GM12878 (cell line): ENCODE data around the gene NACC1. TPM values are rescaled to one million over a fixed set of nuclear protein-coding genes. Genes with fewer than 3 reads are reported as not detected.

Experiments
- BCL11A ChIP-seq: IDR thresholded peaks from 2 replicates; pipeline ENCODE4 v1.6.1; 2011; ENCODE audit warnings: low read depth, low read length
- BMI1 ChIP-seq: fragments of 450-650 bp; IDR thresholded peaks from 2 replicates; pipeline ENCODE4 v1.6.1; 2016; ENCODE audit warnings: mild to moderate bottlenecking, moderate library complexity, borderline replicate concordance
- EP300 ChIP-seq, 2 experiments: fragments of 150-350 bp in 1 of 2; IDR thresholded peaks; 2 replicates each; pipeline ENCODE4 v1.6.1; 2011 to 2012; ENCODE audit warnings: low read depth in 2 of 2, low read length in 2 of 2, borderline replicate concordance in 1 of 2, improper control_type of control experiment in 1 of 2, inconsistent platforms in 1 of 2; ENCODE audit not compliant: control insufficient read depth in 1 of 2
- GATAD2B ChIP-seq: fragments of 450-650 bp; conservative IDR thresholded peaks from 2 replicates; pipeline ENCODE4 v1.6.1; 2017; ENCODE audit warnings: low read depth, mild to moderate bottlenecking, moderate library complexity
- POLR2A ChIP-seq: IDR thresholded peaks from 2 replicates; pipeline ENCODE4 v1.6.1; 2011; ENCODE audit warnings: low read depth, mild to moderate bottlenecking, low read length
- RELA ChIP-seq: fragments of 450-650 bp; IDR thresholded peaks from 2 replicates; pipeline ENCODE4 v1.8.0; 2014; ENCODE audit warnings: borderline replicate concordance; ENCODE audit not compliant: partially characterized antibody
- SIN3A ChIP-seq: IDR thresholded peaks from 2 replicates; pipeline ENCODE4 v1.6.1; 2012; ENCODE audit warnings: low read depth, low read length, improper control_type of control experiment
- SMAD1 ChIP-seq: fragments of 450-650 bp; IDR thresholded peaks from 2 replicates; pipeline ENCODE4 v1.6.1; 2018; ENCODE audit warnings: mild to moderate bottlenecking, low read depth; ENCODE audit not compliant: partially characterized antibody
- SREBF1 ChIP-seq: IDR thresholded peaks from 2 replicates; pipeline ENCODE4 v1.6.1; 2012; ENCODE audit warnings: mild to moderate bottlenecking, low read length
- SUPT20H ChIP-seq: IDR thresholded peaks from 2 replicates; pipeline ENCODE4 v1.6.1; 2011; ENCODE audit warnings: low read depth, mild to moderate bottlenecking, low read length, moderate library complexity, borderline replicate concordance; ENCODE audit not compliant: control insufficient read depth
- ZZZ3 ChIP-seq: IDR thresholded peaks from 2 replicates; pipeline ENCODE4 v1.6.1; 2011; ENCODE audit warnings: low read depth; ENCODE audit not compliant: control insufficient read depth, insufficient read length
- polyA plus RNA-seq, 11 experiments: library from polyadenylated mRNA; depleted of rRNA in 4 of 11; unstranded in 6 of 11; stranded (reverse) in 5 of 11; fragments of >200 nt; fragmentation: Nextera tagmentation in 4 of 11; fragmentation: Illumina TruSeq in 1 of 11; extraction: Ambion mirVana in 4 of 11; extraction: Trizol in 1 of 11; gene quantifications; 1 replicate in 1 of 11; 2 replicates in 10 of 11; pipeline versions ENCODE4 v1.2.1 to v1.2.3, GENCODE V29; 2011 to 2016; ENCODE audit warnings: inconsistent platforms in 2 of 11, missing spikeins in 2 of 11, low read depth in 1 of 11
- total RNA-seq, 4 experiments: library from RNA; depleted of rRNA in 3 of 4; stranded (reverse); fragments of >200 nt in 3 of 4; fragmentation: Illumina TruSeq in 1 of 4; extraction: Trizol in 1 of 4; gene quantifications; 2 replicates each; pipeline versions ENCODE4 v1.2.1 to v1.2.3, GENCODE V29; 2013 to 2021
- TF ChIP-seq, protein P1 (sequence below): IDR thresholded peaks from 2 replicates; pipeline ENCODE4 v1.6.1; 2012; ENCODE audit warnings: mild to moderate bottlenecking, low read depth, low read length
- TF ChIP-seq, protein P2 (sequence below): IDR thresholded peaks from 2 replicates; pipeline ENCODE4 v1.6.1; 2011; ENCODE audit warnings: mild to moderate bottlenecking, low read depth, low read length, moderate library complexity; ENCODE audit not compliant: insufficient replicate concordance
- TF ChIP-seq, protein P3 (sequence below), 3 experiments: IDR thresholded peaks in 2 of 3; conservative IDR thresholded peaks in 1 of 3; 2 replicates each; pipeline ENCODE4 v1.5.1; 2011; ENCODE audit warnings: low read depth in 3 of 3, low read length in 3 of 3, mild to moderate bottlenecking in 3 of 3, control low read depth in 2 of 3, moderate library complexity in 2 of 3, inconsistent platforms in 1 of 3, mixed read lengths in 1 of 3; ENCODE audit not compliant: control insufficient read depth in 2 of 3, insufficient read depth in 1 of 3; ENCODE audit errors: extremely low read depth in 1 of 3
- TF ChIP-seq, protein P4 (sequence below): IDR thresholded peaks from 2 replicates; pipeline ENCODE4 v1.6.1; 2012; ENCODE audit warnings: low read depth, low read length, improper control_type of control experiment

NACC1 gene
- total and polyA plus RNA-seq, 10 of the 15 experiments (the other 5 are each of a cell fraction or from before 2014, with no cell fraction given): 0.18 to 120 (median 19.2) TPM

DNA sequence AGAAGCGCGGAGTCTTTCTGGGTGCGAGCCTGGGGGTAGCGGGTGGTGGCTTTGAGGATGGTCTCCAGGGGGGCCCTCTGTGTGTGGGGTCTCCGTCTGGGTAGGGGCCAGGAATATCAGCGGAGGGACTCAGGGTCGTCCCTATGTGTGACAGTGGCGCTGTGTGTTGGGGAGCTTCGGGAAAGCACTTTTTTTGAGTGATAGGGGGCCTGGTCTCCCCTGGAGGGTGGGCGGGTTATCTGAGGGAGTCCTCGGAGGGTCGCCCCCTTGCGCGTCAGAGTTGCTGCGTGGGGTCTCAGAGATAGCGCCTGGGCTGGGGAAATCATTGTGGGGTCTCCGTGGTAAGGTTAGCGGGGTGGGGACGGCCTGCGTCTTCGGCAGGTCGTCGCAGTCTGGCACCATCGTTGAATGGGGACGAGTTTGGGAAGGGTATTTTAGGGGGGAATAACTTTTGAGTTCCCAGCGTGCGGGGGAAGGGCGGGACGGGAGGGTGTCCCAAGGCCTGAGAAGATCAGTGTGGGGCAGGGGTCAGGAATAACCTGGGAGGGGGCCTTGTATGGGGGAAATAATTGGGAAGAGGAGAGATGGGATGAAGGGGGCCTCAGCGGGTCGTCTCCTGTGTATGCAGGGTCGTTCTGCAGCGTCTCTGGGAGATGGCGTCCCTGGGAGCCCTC, 33.0 kb downstream of the NACC1 start (continued):
- TF ChIP-seq, protein P1, sequence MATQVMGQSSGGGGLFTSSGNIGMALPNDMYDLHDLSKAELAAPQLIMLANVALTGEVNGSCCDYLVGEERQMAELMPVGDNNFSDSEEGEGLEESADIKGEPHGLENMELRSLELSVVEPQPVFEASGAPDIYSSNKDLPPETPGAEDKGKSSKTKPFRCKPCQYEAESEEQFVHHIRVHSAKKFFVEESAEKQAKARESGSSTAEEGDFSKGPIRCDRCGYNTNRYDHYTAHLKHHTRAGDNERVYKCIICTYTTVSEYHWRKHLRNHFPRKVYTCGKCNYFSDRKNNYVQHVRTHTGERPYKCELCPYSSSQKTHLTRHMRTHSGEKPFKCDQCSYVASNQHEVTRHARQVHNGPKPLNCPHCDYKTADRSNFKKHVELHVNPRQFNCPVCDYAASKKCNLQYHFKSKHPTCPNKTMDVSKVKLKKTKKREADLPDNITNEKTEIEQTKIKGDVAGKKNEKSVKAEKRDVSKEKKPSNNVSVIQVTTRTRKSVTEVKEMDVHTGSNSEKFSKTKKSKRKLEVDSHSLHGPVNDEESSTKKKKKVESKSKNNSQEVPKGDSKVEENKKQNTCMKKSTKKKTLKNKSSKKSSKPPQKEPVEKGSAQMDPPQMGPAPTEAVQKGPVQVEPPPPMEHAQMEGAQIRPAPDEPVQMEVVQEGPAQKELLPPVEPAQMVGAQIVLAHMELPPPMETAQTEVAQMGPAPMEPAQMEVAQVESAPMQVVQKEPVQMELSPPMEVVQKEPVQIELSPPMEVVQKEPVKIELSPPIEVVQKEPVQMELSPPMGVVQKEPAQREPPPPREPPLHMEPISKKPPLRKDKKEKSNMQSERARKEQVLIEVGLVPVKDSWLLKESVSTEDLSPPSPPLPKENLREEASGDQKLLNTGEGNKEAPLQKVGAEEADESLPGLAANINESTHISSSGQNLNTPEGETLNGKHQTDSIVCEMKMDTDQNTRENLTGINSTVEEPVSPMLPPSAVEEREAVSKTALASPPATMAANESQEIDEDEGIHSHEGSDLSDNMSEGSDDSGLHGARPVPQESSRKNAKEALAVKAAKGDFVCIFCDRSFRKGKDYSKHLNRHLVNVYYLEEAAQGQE: no peak
- no peak for TF ChIP-seq ZZZ3
- TF ChIP-seq POLR2A: peak; percentile 56; the same call in 1 of the 2 replicates
- TF ChIP-seq BMI1: no peak
- no peak for TF ChIP-seq SMAD1
- TF ChIP-seq, protein P2, sequence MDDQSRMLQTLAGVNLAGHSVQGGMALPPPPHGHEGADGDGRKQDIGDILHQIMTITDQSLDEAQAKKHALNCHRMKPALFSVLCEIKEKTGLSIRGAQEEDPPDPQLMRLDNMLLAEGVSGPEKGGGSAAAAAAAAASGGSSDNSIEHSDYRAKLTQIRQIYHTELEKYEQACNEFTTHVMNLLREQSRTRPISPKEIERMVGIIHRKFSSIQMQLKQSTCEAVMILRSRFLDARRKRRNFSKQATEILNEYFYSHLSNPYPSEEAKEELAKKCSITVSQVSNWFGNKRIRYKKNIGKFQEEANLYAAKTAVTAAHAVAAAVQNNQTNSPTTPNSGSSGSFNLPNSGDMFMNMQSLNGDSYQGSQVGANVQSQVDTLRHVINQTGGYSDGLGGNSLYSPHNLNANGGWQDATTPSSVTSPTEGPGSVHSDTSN: no peak
- TF ChIP-seq EP300 (IDR thresholded peaks at IDR 0.05; ENCODE audit: borderline replicate concordance in 1 of 2, control insufficient read depth in 1 of 2, low read depth in 2 of 2, low read length in 2 of 2): no peak
- TF ChIP-seq SIN3A: 0 out of 2 replicates have a peak, but pooled peaks have one; percentile 1
- TF ChIP-seq, protein P3, sequence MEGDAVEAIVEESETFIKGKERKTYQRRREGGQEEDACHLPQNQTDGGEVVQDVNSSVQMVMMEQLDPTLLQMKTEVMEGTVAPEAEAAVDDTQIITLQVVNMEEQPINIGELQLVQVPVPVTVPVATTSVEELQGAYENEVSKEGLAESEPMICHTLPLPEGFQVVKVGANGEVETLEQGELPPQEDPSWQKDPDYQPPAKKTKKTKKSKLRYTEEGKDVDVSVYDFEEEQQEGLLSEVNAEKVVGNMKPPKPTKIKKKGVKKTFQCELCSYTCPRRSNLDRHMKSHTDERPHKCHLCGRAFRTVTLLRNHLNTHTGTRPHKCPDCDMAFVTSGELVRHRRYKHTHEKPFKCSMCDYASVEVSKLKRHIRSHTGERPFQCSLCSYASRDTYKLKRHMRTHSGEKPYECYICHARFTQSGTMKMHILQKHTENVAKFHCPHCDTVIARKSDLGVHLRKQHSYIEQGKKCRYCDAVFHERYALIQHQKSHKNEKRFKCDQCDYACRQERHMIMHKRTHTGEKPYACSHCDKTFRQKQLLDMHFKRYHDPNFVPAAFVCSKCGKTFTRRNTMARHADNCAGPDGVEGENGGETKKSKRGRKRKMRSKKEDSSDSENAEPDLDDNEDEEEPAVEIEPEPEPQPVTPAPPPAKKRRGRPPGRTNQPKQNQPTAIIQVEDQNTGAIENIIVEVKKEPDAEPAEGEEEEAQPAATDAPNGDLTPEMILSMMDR (IDR thresholded peaks at IDR 0.05 in 2 of 3, conservative IDR thresholded peaks at IDR 0.05 in 1 of 3; ENCODE audit: control insufficient read depth in 2 of 3, extremely low read depth in 1 of 3, insufficient read depth in 1 of 3, low read depth in 3 of 3, low read length in 3 of 3): no peak
- no peak for TF ChIP-seq SREBF1
- TF ChIP-seq BCL11A: no peak
- TF ChIP-seq GATAD2B: no peak
- no peak for TF ChIP-seq SUPT20H
- TF ChIP-seq, protein P4, sequence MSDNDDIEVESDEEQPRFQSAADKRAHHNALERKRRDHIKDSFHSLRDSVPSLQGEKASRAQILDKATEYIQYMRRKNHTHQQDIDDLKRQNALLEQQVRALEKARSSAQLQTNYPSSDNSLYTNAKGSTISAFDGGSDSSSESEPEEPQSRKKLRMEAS: no peak
- peak; percentile 18 for TF ChIP-seq RELA
